H54 (cell line): ENCODE data around the gene AQP5.

Experiments used
- DNase-seq: peaks from one replicate; pipeline ENCODE4 v3.0.0; 2011; ENCODE audit warnings: low spot score, mixed read lengths; ENCODE audit not compliant: insufficient read length
- FAIRE-seq: peaks from 3 replicates; lab custom pipeline; 2011; peaks lifted over from hg19 to GRCh38; lab: Jason Lieb, UNC
- POLR2A ChIP-seq: IDR thresholded peaks from 2 replicates; pipeline ENCODE4 v1.6.1; 2011; ENCODE audit warnings: low read depth, mild to moderate bottlenecking, low read length

AQP5 gene

GRCh38 chr12:49961111-49961922 is at the start of gene AQP5:
Gene AQP5 (plus strand): TSS chr12:49961872. CDS start chr12:49962018, 146 bp downstream.
- TF ChIP-seq POLR2A: no peak
- FAIRE-seq (no peak), DNase-seq (no peak)

- no peak for TF ChIP-seq POLR2A
- FAIRE-seq (no peak), DNase-seq (no peak)
Observed at GRCh38 chr12:49912345-49913255, 49.1 kb upstream of the AQP5 start.

DNA sequence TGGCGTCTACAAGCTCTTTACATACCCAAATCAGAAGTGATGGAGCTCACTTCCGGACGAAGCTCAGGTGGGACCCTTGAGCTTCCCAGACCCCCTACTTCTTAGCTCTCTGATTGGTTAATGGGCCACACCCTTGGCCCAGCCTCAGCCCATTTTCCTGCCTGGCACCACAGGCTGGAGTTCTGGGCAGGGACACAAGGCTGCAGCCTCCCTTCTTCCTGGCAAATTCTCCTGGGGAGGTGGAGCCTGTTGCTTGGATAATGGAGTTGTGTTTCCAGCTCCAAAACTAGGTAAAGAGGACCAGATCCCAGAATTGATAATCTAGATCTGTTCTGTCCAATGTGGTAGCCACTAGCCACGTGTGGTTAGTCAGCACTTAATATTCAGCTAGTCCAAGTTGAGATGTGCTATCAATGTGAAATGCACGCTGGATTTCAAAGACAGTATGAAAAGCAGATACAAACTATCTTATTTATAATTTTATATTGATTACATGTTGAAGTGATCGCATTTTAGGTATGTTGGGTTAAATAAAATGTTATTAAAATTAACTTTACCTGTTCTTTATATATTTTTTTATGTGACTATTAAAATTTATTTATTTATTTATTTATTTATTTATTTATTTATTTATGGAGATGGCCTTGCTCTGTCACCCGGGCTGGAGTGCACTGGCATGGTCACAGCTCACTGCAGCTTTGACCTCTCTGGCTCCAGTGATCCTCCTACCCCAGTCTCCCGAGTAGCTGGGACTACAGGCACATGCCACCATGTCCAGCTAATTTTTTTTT is 45.3 kb upstream of the AQP5 start:
- FAIRE-seq (no peak), DNase-seq (no peak)
- no peak for TF ChIP-seq POLR2A

DNA sequence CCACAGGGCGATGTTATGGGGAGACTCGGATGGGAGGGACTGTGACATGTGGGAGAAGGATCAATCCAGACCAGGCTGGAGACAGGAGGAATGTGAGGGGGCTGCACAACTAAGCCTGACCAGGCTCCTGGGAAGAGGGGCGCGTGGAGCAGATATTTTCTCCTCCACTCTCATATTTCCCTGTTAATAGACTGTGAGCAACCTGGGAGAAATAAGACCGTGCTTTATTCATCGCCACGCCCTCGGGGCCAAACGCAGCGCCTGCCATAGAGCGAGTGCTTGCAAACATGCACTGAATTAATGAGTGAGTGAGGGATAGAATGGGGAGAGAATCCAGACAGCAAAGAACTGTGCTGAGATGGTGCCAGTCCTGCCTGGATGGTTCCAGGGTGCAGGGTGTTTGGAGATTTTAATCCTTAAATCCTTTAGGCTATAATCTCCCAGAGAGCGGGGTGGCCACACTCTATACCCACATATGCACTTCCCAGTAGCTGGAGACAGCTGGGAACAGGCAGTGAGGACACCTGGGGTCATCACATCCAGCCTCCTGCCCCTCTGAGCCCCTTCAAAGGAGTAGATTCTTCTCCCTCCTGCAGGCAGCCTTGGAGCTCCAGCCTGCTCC is 44.4 kb upstream of the AQP5 start:
- no peak for TF ChIP-seq POLR2A
- DNase-seq (no peak), FAIRE-seq (no peak)

GRCh38 chr12:49917788-49918173 is 43.9 kb upstream of the AQP5 start:
- no peak for TF ChIP-seq POLR2A
- FAIRE-seq (no peak), DNase-seq (no peak)

GRCh38 chr12:49920241-49920914 is 41.3 kb upstream of the AQP5 start:
- no peak for DNase-seq
- TF ChIP-seq POLR2A: no peak
- FAIRE-seq: no peak

DNA sequence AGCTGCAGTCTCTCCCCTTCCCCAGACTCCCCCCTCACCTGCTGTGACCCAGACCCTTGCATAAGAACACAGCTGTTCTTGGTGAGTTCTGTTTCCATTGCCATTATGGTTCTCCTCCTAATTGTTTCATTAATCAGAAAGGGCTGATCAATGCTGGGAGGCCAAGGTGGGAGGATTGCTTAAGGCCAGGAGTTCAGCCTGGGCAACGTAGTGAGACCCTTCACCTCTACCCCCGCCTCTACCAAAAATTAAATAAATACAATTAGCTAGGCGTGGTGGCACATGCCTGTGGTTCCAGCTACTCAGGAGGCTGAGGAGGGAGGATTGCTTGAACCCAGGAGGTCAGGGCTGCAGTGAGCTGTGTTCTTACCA is 40.8 kb upstream of the AQP5 start:
- no peak for DNase-seq
- FAIRE-seq: no peak
- no peak for TF ChIP-seq POLR2A

- FAIRE-seq (no peak), DNase-seq (no peak)
- TF ChIP-seq POLR2A: no peak
Observed at GRCh38 chr12:49921299-49921698, 40.4 kb upstream of the AQP5 start.

DNA sequence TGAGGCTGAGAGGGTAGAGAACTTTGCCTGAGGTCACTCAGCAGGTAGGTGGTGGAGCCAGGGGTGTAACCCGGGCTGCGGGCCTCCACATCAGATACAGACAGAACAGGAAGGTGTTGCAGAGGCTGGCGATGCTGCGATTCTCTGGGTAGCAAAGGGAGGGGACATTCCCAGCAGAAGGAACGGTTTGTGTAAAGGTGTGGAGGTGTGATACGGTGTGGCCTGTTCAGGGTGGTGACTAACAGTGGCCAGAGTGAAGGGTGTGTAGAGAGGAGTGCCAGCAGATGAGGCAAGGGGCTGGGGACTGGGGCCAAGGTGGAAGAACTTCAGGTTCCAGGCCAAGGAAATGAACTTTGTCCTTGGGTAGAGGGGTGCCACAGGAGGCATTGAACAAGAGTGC is 39.7 kb upstream of the AQP5 start:
- no peak for TF ChIP-seq POLR2A
- DNase-seq (no peak), FAIRE-seq (no peak)

GRCh38 chr12:49922349-49923034 is 39.2 kb upstream of the AQP5 start:
- DNase-seq: no peak
- TF ChIP-seq POLR2A: no peak
- no peak for FAIRE-seq

DNA sequence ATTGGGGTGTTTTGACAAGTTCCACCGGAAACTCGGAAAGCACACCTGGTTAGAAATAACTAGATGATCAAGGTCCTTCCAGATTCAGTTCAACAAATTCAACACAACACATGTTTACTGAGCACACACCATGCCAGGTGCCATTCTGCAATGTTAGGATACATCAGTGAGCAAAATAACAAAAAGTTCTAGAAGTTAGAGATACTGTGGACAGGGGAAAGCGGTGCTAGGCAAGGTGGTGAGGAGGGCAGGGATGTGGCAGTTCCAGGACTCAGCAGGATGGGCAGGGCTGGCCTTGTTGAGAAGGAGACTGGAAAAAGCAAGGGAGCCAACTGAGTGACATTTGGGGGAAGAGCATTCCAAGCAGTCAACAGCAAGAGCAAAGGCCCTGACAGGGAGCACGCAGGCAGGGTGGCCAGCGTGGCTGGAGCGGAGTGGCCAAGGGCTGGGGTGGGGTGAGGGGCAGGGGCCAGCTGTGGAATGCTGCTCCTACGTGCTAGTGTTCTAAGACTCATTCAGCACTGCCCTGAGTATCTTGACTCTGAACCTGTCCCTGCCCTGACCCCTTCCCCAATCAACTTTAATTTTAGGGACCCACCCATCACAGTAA is 38.5 kb upstream of the AQP5 start:
- no peak for FAIRE-seq
- TF ChIP-seq POLR2A: no peak
- DNase-seq: no peak

DNA sequence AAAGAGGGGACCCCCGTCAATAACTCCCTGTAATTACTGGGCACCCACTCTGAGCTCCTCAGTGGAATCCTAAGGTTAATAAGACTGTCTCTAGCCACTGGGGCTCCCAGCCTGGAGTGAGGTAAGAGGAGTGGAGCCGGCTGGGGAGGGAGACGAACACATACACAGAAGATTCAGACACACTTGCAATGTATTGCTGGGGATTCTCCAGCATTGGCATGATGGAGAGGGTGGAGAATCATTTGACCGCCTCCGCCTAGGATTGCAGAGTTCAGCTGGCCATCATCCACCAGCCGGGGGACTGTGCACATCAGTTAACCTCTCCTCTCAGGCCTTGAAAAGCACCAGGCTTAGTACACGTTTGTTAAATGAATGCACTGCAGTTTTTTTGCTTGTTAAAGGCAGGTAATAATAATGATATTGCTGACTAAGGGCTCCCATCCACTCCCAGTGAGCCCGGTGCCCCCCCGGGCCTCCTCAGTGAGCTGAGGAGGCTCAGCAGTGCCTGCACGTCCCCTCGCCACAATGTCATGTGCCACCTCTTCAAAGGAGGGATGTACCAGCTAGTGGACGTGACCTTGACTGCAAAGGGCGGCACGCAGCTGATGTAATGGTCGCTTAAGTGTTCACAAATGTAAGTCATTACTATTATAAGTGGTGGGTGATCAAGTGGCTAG is 37.7 kb upstream of the AQP5 start:
- TF ChIP-seq POLR2A: no peak
- FAIRE-seq (no peak), DNase-seq (no peak)
